Ovary (tissue), 9 donors: ENCODE results near the gene MRPL39. TPM values are rescaled to one million over a fixed set of nuclear protein-coding genes. Genes with fewer than 3 reads are reported as not detected.

Experiments used
- DNase-seq, 5 donors: peaks; one replicate each; pipeline ENCODE4 v3.0.0-alpha.2; 2019 to 2020
- H3K27ac ChIP-seq, 2 donors: fragments of 200-600 bp; one replicate each; pipeline versions ENCODE4 v1.5.1 to v1.8.0; 2019 to 2022
- H3K27me3 ChIP-seq: fragments of 200-600 bp; one replicate; pipeline ENCODE4 v1.8.0; 2022
- H3K36me3 ChIP-seq: fragments of 200-600 bp; sonication (generic); one replicate; pipeline ENCODE4 v1.5.1; 2019
- H3K4me1 ChIP-seq: one replicate; pipeline ENCODE4 v1.8.1; 2013; ENCODE audit warnings: mild to moderate bottlenecking, moderate library complexity; ENCODE audit not compliant: insufficient read depth
- H3K4me3 ChIP-seq: fragments of 200-600 bp; sonication (generic); one replicate; pipeline ENCODE4 v1.5.1; 2017
- H3K9me3 ChIP-seq, 2 donors: fragments of 200-600 bp in 1 of 2; sonication (generic) in 1 of 2; one replicate each; pipeline versions ENCODE4 v1.5.1 to v1.8.1; 2013 to 2019; ENCODE audit warnings: mild to moderate bottlenecking in 1 of 2, moderate library complexity in 1 of 2
- CTCF ChIP-seq, 3 donors: fragments of 450-650 bp in 2 of 3; fragments of 200-600 bp in 1 of 3; IDR thresholded peaks; one replicate each; pipeline versions ENCODE4 v1.5.1 to v1.8.0; 2016 to 2022; ENCODE audit warnings: antibody characterized with exemption in 3 of 3, mild to moderate bottlenecking in 1 of 3
- EP300 ChIP-seq: sonication (generic); formaldehyde crosslinking; IDR thresholded peaks from one replicate; pipeline ENCODE4 v1.6.1; 2017; ENCODE audit warnings: antibody characterized with exemption
- POLR2A ChIP-seq: fragments of 450-650 bp; IDR thresholded peaks from one replicate; pipeline ENCODE4 v1.6.1; 2017; ENCODE audit warnings: antibody characterized with exemption, mild to moderate bottlenecking, moderate library complexity
- WGBS, 3 donors: extraction: QIAGEN DNeasy Blood & Tissue Kit in 1 of 3; methylation state at CpG; one replicate each; pipeline versions ENCODE4 v1.1.5 to v1.1.7; 2013 to 2017; 5-methylcytosine and 5-hydroxymethylcytosine counted together
- intact Hi-C, 4 donors: fragments of 100-400 bp; cut with DNase I; formaldehyde crosslinking; loops; one replicate each; pipeline versions ENCODE4 v1.11.0 to v1.15.1; 2022 to 2023
- polyA plus RNA-seq, 2 donors: library from polyadenylated mRNA; stranded (reverse); fragments of 200-250 nt in 1 of 2; fragments of 350-450 nt in 1 of 2; fragmentation: Illumina TruSeq in 1 of 2; extraction: RNeasy Lipid Tissue Mini Kit (QIAGEN cat#74804) in 1 of 2; gene quantifications; one replicate each; pipeline ENCODE4 v1.2.3, GENCODE V29; 2013 to 2014
- total RNA-seq, 7 donors: library from RNA; depleted of rRNA in 2 of 7; stranded (reverse); fragments of >200 nt in 2 of 7; fragmentation: NEBNext Ultra II Directional in 3 of 7; extraction: Animal tissue kit (Norgen Biotek cat#: 25700) in 3 of 7; gene quantifications; one replicate each; pipeline versions ENCODE4 v1.1.0 to v1.2.4, GENCODE V29; 2016 to 2023
- donor health status: DM: no; HTN: no; CAD: no; lungs with moderate emphysema.
- donor health status: DM: no; HTN: no; CAD: no.
- donor health status: Bipolar disorder and iron deficiency.
- donor health status: DM: yes; HTN: yes; CAD: no.
- donor health status: DM: no; HTN: no; CAD: no.
- donor health status: DM: yes; HTN: yes; CAD: no.

Gene MRPL39
- total and polyA plus RNA-seq, 9 donors: 15.3 to 26.3 (median 19.0) TPM

GRCh38 chr21:25569711-25570110 lies 37.6 kb downstream of the MRPL39 start:
- H3K36me3 ChIP-seq: no peaks in the 10 kb centered on the region
- intact Hi-C loops: no loop called here
- no peaks in the 10 kb centered on the region for H3K4me1 ChIP-seq
- H3K4me3 ChIP-seq: no peak overlapping the region
- TF ChIP-seq EP300 (no peak), POLR2A (no peak), CTCF (IDR thresholded peaks at IDR 0.05) (no peak)
- no peak overlapping the region for H3K27ac ChIP-seq
- H3K9me3 ChIP-seq: no peaks in the 10 kb centered on the region
- no peaks in the 10 kb centered on the region for H3K27me3 ChIP-seq
- WGBS, 3 donors: 93 to 95% (median 94%) methylated on average over 4 of the region's 4 CpGs
- DNase-seq: no peak

GRCh38 chr21:25569084-25569483 lies 38.2 kb downstream of the MRPL39 start:
- Histone ChIP-seq H3K27me3 (no peaks in the 10 kb centered on the region), H3K27ac (no peak overlapping the region), H3K4me3 (no peak overlapping the region), H3K36me3 (no peaks in the 10 kb centered on the region), H3K9me3 (no peaks in the 10 kb centered on the region), H3K4me1 (no peaks in the 10 kb centered on the region)
- 88 to 93% (median 93%) methylated on average over 1 of the region's 1 CpG for WGBS, 3 donors
- DNase-seq: no peak
- intact Hi-C loops: no loop called here
- TF ChIP-seq POLR2A (no peak), CTCF (IDR thresholded peaks at IDR 0.05) (no peak), EP300 (no peak)

GRCh38 chr21:25568246-25568645 lies 39.0 kb downstream of the MRPL39 start:
- Histone ChIP-seq H3K27ac (no peak overlapping the region), H3K4me3 (no peak overlapping the region)

GRCh38 chr21:25567472-25567871 lies 39.8 kb downstream of the MRPL39 start:
- Histone ChIP-seq H3K4me3 (no peak overlapping the region), H3K9me3 (no peaks in the 10 kb centered on the region), H3K4me1 (no peaks in the 10 kb centered on the region), H3K36me3 (no peaks in the 10 kb centered on the region), H3K27ac (no peak overlapping the region), H3K27me3 (no peaks in the 10 kb centered on the region)
- intact Hi-C loops: no loop called here
- 87 to 93% (median 89%) methylated on average over 4 of the region's 4 CpGs for WGBS, 3 donors
- DNase-seq: no peak
- TF ChIP-seq EP300: no peak
- TF ChIP-seq POLR2A: no peak
- TF ChIP-seq CTCF (IDR thresholded peaks at IDR 0.05): no peak

More at GRCh38 chr21:25568246-25568645, 39.0 kb downstream of the MRPL39 start:
- H3K9me3 ChIP-seq: no peaks in the 10 kb centered on the region
- H3K4me1 ChIP-seq: no peaks in the 10 kb centered on the region
- TF ChIP-seq EP300 (no peak), CTCF (IDR thresholded peaks at IDR 0.05) (no peak), POLR2A (no peak)
- intact Hi-C loops: no loop called here
- WGBS, 3 donors: 2 to 7% (median 2%) methylated on average over 5 of the region's 5 CpGs
- H3K36me3 ChIP-seq: no peaks in the 10 kb centered on the region
- DNase-seq: peak; percentile 18 to 50 (median 33)
- no peaks in the 10 kb centered on the region for H3K27me3 ChIP-seq

GRCh38 chr21:25566645-25567044 lies 40.6 kb downstream of the MRPL39 start:
- Histone ChIP-seq H3K4me1 (no peaks in the 10 kb centered on the region), H3K36me3 (no peaks in the 10 kb centered on the region), H3K27me3 (no peaks in the 10 kb centered on the region), H3K9me3 (no peaks in the 10 kb centered on the region), H3K27ac (no peak overlapping the region), H3K4me3 (no peak overlapping the region)
- 84 to 90% (median 89%) methylated on average over 3 of the region's 3 CpGs for WGBS, 3 donors
- TF ChIP-seq CTCF (IDR thresholded peaks at IDR 0.05): no peak
- no peak for TF ChIP-seq EP300
- TF ChIP-seq POLR2A: no peak
- DNase-seq: no peak
- intact Hi-C loops: no loop called here
